Effector CD4-positive, alpha-beta T cell (primary cell): ENCODE results near the gene AAMDC.

Experiments used
- DNase-seq: peaks from one replicate; pipeline ENCODE4 v3.0.0-alpha.2; 2020
- total RNA-seq: gene quantifications from one replicate; lab custom pipeline; 2026; lab: John Stamatoyannopoulos, UW

AAMDC gene
- total RNA-seq, result 2.1 reads per million, percentile 4 among the genes with 10 or more reads in this experiment

DNA sequence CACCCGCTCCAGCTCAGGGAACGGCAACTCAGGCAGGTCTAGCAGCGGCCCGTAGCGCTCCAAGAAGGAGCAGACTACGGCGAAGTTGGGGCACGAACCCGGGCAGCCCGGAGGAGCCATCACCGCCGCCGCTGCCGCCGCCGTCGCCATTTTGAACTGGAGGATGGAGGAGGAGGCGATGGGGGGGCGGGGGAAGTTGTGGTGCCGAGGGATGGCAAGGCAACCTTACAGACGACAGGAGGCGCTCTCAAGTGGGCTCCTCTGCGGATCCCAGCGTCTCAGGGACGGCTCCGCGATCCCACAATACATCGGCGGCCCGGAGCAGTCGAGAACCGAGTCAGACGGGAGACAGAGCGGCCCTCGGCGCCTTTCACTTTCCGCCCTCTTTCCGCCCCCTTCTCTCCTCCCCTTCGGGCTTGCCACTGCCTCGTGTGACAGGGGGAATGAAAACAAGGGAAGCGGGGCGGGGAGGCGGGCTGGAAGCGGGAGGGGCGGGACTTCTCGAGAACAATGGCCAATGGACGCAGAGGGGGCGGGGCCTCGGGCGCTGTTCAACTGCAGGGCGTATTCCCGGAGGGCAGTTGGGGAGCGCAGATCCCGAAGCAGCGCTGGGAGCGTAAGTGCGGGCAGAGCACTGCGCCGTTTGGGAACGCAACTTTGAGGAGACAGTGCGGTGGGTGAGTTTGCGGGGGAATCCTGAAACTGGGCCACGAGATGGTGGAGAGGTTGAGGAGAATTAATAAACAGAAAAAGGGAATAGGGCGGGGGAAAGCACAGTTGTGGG is at the start of gene AAMDC, which contains the start of gene RSF1:
TSS of gene AAMDC (plus strand) at position 580 of the 784 bp plus-strand sequence. CDS start 21,353 bp downstream, outside the sequence.
TSS of gene RSF1 (minus strand) at position 158 of the 784 bp plus-strand sequence. CDS start at position 150, 8 bp downstream.
- DNase-seq, result peak; percentile 97

DNA sequence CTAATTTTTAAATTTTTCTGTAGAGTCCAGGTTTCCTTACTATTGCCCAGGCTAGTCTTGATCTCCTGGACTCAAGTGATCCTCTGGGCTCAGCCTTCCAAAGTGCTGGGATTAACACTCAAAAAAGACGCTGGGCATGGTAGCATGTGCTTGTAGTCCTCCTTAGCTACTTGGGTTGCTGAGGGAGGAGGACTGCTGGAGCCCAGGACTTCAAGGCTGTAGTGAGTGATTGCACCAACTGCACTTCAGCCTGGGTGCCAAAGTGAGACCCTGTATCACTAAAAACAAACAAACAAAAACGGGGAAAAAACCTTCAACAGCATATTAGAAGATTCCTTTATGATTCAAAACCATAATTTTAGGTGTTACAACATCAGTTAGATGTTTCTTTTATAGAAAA is 45.0 kb upstream of the AAMDC start:
- no peak for DNase-seq

DNA sequence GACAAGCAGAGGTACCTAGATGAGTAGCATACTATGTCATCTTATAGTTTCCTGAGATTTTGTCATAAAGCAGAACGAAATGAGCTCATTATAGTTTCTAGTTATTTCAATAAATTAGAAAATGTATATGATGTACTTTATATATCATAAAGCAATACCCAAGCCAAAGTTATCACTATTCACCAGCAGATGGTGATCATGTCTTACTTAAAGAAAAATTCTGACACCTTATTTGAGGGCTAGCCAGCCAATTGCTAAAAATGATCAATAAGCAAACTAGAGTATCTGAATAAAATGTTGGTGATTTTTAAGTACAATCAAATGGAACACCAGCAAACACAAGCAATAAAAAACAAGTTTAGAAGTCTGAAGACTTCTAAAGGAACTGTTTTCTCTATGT is 44.5 kb upstream of the AAMDC start:
- DNase-seq, result no peak

DNA sequence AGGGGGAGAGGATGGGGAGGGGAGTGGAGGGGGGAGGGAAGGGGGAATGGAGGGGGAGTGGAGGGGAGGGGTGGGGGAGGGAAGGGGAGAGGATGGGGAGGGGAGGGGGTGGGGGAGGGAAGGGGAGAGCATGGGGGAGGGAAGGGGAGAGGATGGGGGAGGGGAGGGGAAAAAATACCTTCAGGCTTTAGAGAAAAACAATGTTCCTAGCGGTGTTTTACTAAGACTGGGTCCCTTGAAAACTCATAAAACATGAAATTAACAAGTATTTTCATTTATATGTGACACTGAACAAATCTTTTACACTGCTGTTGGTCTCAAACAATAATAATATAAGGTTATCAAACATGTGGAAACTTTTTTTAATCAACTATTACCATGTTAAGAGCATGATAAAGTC is 42.8 kb upstream of the AAMDC start:
- DNase-seq, result no peak

DNA sequence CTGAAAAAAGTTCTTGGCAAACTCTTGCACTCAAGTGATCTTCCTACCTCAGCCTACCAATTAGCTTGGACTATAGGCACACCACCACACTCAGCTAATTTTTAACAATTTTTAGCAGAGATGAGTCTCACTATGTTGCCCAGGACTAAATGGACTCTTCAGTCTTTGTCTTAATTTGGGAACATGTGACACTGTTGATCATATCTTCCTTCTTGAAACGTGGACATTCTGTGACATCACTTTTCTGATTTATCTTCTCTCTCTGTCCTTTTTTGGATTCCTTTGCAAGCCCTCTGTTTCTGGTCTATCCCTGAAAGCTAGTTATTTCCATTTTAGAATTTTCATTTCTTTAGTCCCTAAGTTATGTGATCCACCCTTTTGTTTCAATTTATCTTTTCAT is 42.4 kb upstream of the AAMDC start:
- no peak for DNase-seq

DNA sequence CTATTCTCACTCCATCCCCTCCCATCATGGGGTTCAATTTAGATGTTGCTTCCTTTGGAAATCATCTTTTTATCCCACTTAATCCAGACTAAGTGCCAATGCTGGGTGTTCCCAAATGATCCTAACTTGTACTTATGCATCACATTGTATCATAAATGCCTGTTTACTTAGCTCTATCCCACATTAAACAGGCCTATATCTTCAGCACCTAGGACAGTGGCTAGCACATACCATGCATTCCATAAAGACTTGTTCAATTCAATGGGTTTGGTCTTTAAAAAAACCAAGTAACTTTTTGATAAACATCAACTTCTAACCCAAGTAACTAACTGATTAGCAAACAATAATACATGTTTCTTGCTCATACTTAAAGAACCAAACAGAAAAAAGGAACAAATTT is 41.0 kb upstream of the AAMDC start:
- no peak for DNase-seq

DNA sequence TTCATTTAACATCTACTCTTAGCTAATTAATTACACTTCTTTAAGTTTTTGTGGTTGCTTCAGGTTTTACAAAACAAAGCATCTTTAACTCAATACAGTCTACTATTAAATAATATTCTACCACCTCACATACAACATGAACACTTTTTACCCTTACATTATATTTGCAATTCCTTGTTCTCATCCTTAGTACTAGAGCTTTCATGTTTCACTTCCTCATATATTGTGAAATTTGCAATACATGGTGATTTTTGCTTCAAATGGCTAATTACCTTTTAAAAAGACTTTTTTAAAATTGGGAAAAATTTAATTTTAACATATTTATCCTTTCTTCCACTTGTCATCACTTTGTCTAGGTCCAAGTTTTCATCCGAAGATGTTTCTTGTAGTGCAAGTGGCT is 37.9 kb upstream of the AAMDC start:
- no peak for DNase-seq

DNA sequence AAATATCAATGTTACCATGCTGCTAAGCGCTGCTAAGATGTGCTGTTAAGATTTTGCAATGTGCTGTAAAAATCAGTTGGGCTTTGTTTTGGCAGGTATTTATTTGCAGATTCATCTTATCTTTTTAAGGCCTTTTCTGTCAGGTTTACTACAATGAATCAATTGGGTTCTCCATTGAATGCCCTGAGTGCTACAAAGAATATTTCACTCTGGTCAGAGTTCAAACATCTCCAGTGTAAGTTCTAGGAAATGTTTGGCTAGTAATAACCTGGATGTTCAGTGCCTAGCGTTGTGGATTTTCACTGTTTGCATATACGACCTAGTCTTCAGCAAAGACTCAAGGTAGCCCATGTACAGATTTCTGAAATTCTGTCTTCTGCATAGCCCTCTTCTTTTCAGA is 36.4 kb upstream of the AAMDC start:
- no peak for DNase-seq

DNA sequence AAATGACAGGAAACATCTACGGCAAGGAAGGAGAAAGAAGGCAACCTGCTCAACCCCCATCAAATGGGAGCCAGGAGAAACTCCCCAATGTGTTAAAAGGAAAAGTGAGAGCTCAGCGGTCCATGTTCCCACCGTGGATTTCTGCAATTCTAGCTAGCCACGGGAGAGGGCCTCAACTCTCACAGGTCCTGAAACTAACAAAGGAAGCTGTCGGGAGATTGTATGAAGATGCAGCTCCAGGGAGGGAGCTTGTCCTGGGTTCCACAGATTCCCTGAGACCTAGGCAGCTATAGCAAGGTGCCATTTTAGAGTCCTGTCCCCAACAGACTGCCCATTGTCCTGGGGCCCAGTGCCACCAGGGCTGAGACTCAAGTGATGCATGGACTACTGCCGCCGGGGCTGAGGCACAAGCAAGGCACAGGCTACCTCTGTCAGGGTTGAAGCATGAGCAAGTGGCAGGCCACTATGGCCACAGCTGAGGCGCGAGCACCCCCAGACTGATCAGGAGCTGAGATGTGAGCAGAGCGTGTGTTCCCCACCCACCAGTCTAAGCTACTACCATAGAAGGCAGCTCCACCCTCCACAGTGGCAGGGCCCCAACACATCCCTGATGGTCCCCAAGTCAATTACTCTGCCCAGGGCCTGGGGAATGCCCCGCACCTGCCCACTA is 31.7 kb upstream of the AAMDC start:
- DNase-seq, result no peak

DNA sequence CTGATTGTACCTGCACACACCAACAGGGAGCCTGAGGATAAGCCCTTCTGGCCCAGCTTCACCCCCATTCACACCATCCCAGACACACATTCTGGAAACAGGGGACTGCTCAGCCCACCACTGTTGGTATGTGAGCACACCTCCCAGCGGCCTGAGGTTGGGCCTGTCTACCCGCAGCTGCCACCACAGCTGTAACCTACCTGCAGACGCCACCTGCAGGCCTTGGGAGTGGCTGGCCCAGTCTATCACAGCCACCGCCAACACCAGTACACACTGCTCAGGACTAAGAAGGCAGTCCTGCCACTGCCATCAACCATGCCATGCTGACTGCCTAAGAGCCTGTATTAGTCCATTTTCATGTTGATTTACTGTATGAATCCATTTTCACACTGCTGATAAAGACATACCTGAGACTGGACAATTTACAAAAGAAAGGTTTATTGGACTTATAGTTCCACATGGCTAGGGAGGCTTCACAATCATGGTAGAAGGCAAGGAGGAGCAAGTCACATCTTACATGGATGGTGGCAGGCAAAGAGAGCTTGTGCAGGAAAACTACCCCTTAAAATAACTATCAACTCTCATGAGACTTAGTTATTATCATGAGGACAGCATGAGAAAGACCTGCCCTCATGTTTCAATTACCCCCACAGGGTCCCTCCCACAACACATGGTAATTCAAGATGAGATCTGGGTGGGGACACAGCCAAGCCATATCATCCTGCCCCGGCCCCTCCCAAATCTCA is 31.0 kb upstream of the AAMDC start:
- DNase-seq, result no peak

DNA sequence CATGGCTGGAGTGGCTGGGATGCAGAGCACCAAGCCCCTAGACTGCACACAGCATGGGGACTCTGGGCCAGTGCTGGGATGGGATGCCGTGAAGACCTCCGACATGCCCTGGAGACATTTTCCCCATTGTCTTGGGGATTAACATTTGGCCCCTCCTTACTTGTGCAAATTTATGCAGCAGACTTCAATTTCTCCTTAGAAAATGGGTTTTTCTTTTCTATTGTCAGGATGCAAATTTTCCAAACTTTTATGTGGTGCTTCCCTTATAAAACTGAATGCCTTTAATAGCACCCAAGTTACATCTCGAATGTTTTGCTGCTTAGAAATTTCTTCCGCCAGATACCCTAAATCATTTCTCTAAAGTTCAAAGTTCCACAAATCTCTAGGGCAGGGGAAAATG is 29.6 kb upstream of the AAMDC start:
- no peak for DNase-seq

DNA sequence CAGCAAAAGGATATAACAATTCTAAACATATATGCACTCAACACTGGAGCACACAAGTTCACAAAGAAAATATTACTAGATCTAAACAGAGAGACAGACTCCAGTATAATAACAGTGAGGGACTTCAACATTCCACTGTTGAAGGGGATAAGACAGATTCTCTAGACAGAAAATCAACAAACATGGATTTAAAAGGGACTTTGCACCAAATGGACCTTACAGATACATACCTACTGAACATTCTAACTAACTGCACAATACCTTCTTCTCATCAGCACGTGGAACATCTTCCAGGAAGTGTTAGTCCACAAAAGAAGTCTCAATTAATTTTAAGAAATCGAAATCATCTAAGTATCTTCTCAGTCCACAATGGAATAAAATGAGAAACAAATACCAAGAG is 27.0 kb upstream of the AAMDC start:
- DNase-seq, result no peak

DNA sequence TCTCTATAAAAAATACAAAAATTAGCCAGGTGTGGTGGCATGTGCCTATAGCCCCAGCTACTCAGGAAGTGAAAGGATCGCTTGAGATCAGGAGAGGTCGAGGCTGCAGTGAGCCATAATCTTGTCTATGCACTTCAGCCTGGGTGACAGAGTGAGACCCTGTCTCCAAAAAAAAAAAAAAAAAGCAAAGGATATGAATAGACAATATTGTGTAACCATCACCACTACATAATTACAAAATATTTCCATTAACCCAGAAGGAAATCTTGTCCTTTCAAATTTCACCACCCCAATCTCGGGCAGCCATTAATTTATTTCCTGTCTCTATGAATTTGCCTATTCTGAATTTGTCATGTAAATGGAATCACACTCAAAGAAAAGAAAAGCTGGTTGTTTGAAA is 21.6 kb upstream of the AAMDC start:
- no peak for DNase-seq

DNA sequence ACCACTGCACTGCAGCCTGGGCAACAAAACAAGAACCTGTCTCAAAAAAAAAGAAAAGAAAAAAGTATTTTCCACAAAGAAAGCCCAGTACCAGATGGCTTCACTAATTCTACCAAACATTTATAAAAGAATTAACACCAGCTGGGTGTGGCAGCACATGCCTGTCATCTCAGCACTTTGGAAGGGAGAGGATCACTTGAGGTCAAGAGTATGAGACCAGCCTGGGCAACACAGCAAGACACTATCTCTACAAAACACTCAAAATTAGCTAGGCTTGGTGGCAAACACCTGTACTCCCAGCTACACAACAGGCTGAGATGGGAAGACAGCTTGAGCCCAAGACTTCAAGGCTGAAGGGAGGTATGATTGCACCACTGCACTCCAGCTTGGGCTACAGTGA is 20.5 kb upstream of the AAMDC start:
- no peak for DNase-seq

DNA sequence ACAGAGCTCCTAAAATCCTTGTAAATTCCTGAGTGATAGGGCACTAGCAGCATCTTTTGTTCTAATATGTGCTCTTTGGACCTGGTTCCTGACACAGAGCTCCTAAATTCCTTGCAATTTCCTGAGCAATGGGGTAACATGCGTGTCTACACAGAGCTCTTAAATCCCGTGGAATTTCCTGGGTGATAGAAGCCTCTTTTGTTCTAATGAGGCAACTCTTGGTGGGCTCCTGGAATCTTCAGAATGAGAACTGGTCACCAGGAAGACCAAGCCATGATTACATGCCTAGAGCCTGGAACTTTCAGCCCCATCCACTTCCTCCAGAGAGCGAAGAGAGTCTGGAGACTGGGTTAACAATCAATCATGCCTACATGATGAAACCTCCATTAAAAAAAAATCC is 19.5 kb upstream of the AAMDC start:
- no peak for DNase-seq

DNA sequence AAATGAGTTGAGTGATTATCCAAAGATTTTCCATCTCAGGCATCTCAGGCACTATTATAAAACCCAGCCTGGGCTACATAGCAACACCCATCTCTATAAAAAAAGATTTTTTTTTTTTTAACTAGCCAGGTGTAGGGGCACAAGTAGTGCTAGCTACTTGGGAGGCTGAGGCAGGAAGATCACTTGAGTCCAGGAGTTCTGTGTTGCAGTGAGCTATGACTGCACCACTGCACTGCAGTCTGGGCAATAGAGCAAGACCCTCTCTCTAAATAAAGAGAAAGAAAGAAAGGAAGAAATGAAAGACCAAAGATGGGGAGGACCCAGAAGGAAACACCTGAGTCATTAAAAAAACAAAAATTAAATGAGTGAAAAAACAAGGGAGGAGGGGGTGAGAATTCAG is 14.5 kb upstream of the AAMDC start:
- no peak for DNase-seq

DNA sequence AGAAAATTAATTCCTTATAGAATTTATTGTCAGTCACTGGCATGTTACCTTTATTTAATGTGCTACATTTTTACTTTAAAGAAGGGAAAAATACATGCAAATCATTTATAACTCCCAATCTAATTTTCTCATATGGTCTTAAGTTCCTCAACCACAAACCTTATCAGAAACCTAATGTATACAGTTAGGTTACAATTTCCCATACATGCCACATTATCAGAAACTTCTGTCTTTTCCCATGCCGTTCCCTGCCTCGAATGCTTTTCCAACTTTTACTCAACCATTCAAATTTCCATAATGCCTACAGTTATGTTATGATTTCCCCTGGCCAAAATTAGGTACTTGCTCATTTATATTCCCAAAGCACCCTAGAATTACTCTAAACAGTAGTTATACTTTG is 14.0 kb upstream of the AAMDC start:
- no peak for DNase-seq

DNA sequence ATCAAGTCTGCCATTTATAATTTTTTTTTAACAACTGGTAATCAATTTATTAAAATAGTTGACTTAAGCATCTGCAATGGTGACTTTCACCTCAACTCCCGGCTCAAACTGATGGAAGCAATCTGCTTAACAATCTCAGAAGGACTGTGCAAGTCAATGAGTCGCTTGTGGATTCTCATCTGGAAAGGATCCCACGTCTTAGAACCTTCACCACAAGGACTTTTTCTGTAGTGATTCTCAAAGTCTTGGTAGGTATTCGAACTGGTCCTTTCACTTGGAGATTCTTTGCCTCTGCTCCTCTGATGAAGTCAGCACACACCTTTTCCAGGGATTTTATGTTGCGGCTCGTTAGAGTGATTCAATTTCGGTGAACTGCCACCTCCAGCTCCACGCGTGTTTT is 7.7 kb upstream of the AAMDC start:
- no peak for DNase-seq

DNA sequence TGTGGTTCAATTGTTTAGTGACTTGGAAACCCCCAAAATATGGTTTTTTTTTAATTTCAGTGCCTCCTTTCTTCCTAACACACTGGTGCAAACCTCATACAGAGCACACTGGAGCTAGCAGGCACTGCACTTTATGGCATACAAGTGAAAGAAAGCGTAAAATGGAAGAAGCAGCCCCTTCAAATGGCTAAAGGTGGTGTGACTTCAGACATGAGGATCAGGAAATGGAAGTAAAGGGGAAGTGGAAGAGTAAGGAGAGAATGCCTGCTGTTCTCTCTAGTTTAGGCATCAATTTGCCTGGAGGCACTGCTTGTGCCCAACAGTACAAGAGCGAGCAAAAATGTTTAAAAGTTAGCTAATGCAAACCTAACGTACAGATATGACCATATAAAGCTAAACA is 6.1 kb upstream of the AAMDC start:
- no peak for DNase-seq

DNA sequence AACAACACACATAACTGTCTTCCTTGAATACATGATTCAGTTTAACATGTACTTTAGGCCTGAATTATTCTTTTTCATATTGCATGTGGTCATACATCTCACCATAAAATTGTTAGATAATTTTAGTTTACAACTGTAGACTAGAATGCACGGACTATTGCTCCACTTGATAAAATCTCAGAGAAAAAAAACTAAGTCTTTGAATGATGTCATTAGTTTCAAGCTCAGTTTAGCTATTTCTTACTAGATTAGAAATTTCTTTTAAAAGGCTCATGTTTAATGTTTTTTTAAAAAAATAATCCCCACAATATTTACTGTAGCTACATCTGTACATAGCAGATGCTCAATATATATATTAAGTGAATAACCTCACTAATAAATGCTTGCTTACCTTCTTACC is 5.5 kb upstream of the AAMDC start:
- no peak for DNase-seq

DNA sequence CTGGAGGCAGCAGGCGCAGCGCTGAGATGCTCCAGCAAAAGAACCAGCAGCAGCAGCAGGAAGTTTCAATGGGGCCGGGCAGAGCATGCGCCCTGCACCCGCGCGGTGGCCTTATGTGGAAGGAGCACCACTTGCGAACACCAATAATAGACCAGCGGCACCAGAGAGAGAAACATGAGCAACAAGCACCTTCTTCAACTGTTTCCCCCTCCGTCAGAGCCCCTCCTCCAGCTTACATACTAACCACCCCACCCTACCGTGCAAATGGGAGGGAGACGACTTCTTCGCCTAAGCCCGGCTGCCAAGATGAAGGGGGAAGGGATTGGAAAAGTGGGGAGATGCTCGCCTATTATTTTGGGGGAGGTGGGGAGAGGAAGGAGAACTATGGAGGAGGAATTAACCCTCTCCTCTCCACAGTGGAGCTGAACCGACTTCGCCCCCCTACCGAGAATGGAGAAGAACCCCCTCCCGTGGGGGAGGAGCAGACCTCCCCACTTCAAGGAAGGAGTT is 1.5 kb upstream of the AAMDC start:
- DNase-seq, result peak; percentile 78

DNA sequence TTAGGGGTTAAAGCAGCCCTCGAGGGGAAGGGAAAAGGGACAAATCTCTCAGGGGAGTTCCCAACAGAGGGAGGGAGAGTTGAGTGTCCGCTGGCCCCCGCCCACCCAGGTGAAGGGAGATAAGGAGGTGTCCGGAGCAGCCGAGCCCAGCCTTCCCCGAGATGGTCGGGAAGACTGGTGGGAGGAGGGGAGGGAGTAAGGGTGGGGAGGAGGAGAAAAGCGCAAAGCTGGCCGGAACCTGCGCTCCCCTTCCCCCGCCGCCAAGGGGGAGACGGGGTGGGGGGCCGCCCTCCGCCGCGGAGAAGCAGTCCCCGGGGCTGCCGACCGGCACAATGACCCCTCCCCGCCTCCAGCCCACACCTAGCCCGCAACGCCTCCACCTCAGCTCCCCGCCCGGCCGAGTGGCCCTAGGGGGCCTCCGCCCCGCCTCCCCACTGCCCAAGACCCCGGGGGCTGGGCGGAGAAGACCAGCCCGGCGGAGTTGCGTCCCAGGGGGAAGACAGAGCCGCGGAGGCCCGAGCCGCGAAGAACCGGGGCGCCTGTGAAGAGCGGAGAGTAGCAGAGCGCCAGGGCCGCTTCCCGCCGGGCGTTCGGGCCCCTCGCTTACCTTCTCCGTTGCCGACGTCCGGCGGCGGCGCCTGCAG is 901 bp upstream of the AAMDC start:
- peak; percentile 25 for DNase-seq

DNA sequence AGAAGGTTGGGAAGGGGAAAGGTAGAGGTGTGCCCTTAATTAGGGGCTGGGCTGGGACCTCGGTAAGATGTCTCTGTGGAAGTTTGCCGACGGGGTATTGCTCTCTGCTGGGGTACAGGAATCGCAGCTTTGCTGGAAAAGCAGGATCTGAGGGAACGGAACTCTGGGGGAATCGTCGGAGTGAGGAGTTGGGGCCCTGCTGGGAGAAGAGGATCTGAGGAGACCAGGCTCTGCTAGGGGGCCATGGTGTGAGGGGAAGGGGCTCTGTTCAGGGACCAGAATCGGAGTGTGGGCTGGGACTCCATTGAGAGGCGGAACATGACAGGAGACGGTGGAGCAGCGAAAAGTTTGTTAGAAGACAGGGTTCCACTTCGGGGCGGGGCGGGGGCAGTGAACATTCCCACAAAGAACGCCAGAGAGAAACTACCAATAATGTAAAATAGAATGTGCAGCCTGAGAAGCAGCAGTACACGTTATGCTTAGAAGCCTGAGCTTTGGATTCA is 456 bp downstream of the AAMDC start:
- peak; percentile 3 for DNase-seq
